Caco-2 (cell line): Measurements from ENCODE around the gene JARID2. TPM values are rescaled to one million over a fixed set of nuclear protein-coding genes. Genes with fewer than 3 reads are reported as not detected.

ENCODE experiments used
- BruUV-seq: library from RNA; stranded (reverse); fragments of 400-500 nt; replicated peaks from 2 replicates; lab custom pipeline; 2021; lab: Mats Ljungman, UMichigan
- CTCF ChIA-PET: fragments of 300-600 bp; sonication (Branson Sonifier 250); formaldehyde crosslinking; loops from one replicate; lab custom pipeline; 2022; ENCODE audit warnings: antibody characterized with exemption; lab: Charles Lee
- POLR2A ChIA-PET: fragments of 300-600 bp; sonication (Branson Sonifier 250); formaldehyde crosslinking; loops from one replicate; lab custom pipeline; 2022; ENCODE audit warnings: antibody characterized with exemption; lab: Charles Lee
- DNase-seq, 2 experiments: peaks; one replicate each; pipeline versions ENCODE4 v3.0.0 to v3.0.0-alpha.2; 2020 to 2022
- H3K27me3 ChIP-seq: replicated peaks from 2 replicates; pipeline ENCODE4 v1.6.0; 2011; ENCODE audit warnings: low read length; ENCODE audit not compliant: control insufficient read depth, insufficient read depth
- H3K36me3 ChIP-seq: 2 replicates; pipeline ENCODE4 v1.5.1; 2011; ENCODE audit warnings: low read length; ENCODE audit not compliant: control insufficient read depth, insufficient read depth
- H3K4me1 ChIP-seq: fragments of 250-450 bp; sonication (Bioruptor Pico); 2 replicates; pipeline ENCODE4 v1.5.1; 2020; ENCODE audit warnings: mild to moderate bottlenecking
- H3K4me3 ChIP-seq: 2 replicates; pipeline ENCODE4 v1.5.1; 2011; ENCODE audit warnings: low read depth, mild to moderate bottlenecking, control low read depth, low read length
- H3K9me3 ChIP-seq: fragments of 250-450 bp; sonication (Bioruptor Pico); 2 replicates; pipeline ENCODE4 v1.5.1; 2020; ENCODE audit warnings: mild to moderate bottlenecking, moderate library complexity
- H3K27ac Mint-ChIP-seq: one replicate; pipeline ENCODE4 v1.8.0; 2022; ENCODE audit warnings: mixed read lengths; ENCODE audit not compliant: unreplicated experiment
- H3K27me3 Mint-ChIP-seq: one replicate; pipeline ENCODE4 v1.8.0; 2022; ENCODE audit warnings: mixed read lengths; ENCODE audit not compliant: insufficient read depth, unreplicated experiment
- H3K36me3 Mint-ChIP-seq: one replicate; pipeline ENCODE4 v1.8.0; 2022; ENCODE audit warnings: mild to moderate bottlenecking, mixed read lengths; ENCODE audit not compliant: insufficient read depth, unreplicated experiment
- H3K4me1 Mint-ChIP-seq: one replicate; pipeline ENCODE4 v1.8.0; 2022; ENCODE audit warnings: low read depth, mixed read lengths; ENCODE audit not compliant: unreplicated experiment
- H3K4me3 Mint-ChIP-seq: one replicate; pipeline ENCODE4 v1.8.0; 2022; ENCODE audit warnings: mild to moderate bottlenecking, moderate library complexity, mixed read lengths; ENCODE audit not compliant: unreplicated experiment
- H3K9me3 Mint-ChIP-seq: one replicate; pipeline ENCODE4 v1.8.0; 2022; ENCODE audit warnings: mixed read lengths; ENCODE audit not compliant: unreplicated experiment
- intact Hi-C: fragments of 100-400 bp; cut with micrococcal nuclease; formaldehyde crosslinking; loops from one replicate; pipeline ENCODE4 v1.10.0; 2022; ENCODE audit not compliant: unreplicated experiment
- total RNA-seq: library from RNA; stranded (reverse); gene quantifications from 2 replicates; pipeline ENCODE4 v1.2.3, GENCODE V29; 2022
- TF ChIP-seq, protein P1 (sequence below), 2 experiments: fragments of 200-600 bp in 1 of 2; IDR thresholded peaks; 1 replicate in 1 of 2; 2 replicates in 1 of 2; pipeline versions ENCODE4 v1.5.1 to v1.8.0; 2011 to 2022; ENCODE audit warnings: antibody characterized with exemption in 1 of 2, control low read depth in 1 of 2, inconsistent platforms in 1 of 2, low read depth in 1 of 2, low read length in 1 of 2, mild to moderate bottlenecking in 1 of 2, moderate library complexity in 1 of 2; ENCODE audit not compliant: insufficient read depth in 1 of 2, severe bottlenecking in 1 of 2, unreplicated experiment in 1 of 2

The JARID2 gene
- total RNA-seq, 1 experiment from 2014 or later, result 18.3 TPM

DNA sequence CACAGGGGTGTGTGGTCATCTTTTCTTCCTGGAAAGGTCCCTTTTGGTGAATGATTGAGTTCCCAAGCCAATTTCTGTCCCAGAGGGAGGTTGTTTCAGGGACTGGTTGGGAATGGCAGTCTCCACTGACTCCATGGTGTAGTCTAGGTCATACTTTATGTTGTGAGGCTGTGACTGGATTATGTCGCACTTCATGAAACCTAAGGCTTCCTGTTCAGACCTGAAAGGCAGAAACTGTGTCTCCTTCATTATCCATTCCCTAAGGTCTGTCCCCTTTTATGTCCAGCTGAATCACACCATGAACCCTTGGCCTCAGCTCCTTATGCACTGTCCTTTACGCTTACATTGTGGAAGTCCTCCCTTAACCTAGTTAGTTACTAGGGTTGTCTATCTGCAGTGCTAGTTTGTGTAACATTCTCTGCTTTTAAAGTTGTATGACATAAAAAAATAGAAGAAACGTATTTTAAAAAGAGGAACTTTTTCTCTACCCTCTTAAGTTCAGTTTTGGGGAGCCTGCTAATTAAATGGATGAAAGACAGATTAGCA, 191.3 kb downstream of the JARID2 start:
- POLR2A ChIA-PET, result no interaction called here
- CTCF ChIA-PET, result interaction anchor here (0.6 kb wide), 1 partner anchor 24 kb away, joined by 3 read pairs; no protein-coding TSS in a partner anchor
- no peak overlapping the region for H3K27ac Mint-ChIP-seq

DNA sequence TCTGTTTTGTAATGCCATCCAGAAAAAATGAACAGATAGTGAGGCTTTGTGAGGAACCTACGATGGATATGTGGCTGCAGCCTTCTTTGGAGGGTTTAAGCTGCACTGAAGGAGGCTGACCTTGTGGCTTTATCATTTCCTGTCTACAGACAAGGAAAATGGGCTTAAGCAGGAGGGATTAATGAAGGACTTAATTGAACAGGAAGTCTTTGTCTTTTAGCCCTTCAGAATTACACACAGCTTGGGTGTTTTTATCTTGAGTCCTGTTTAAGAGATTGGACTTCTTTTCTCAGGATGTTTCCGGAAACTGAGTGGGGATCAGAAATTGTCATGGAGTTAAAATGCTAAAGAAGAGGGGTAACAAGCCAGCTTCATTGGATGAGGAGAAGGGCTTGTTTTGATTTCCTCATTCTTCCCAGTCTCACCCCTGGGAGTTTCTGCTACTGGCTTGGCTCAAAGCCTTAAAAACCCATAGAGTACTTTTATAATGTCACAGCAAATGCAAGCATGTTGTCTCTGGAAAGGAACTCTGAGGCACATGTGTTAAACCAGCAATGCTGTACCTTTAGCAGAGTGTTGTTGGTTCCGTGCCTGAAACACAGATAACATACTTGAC, 193.6 kb downstream of the JARID2 start:
- Mint-ChIP-seq H3K9me3 (no peaks in the 10 kb centered on the region), H3K36me3 (peaks cover 16% of the 10 kb centered on the region), H3K27ac (no peak overlapping the region), H3K4me3 (no peak overlapping the region), H3K27me3 (no peaks in the 10 kb centered on the region), H3K4me1 (peaks cover 33% of the 10 kb centered on the region)
- BruUV-seq, result no TSS peak
- TF ChIP-seq, protein P1, sequence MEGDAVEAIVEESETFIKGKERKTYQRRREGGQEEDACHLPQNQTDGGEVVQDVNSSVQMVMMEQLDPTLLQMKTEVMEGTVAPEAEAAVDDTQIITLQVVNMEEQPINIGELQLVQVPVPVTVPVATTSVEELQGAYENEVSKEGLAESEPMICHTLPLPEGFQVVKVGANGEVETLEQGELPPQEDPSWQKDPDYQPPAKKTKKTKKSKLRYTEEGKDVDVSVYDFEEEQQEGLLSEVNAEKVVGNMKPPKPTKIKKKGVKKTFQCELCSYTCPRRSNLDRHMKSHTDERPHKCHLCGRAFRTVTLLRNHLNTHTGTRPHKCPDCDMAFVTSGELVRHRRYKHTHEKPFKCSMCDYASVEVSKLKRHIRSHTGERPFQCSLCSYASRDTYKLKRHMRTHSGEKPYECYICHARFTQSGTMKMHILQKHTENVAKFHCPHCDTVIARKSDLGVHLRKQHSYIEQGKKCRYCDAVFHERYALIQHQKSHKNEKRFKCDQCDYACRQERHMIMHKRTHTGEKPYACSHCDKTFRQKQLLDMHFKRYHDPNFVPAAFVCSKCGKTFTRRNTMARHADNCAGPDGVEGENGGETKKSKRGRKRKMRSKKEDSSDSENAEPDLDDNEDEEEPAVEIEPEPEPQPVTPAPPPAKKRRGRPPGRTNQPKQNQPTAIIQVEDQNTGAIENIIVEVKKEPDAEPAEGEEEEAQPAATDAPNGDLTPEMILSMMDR (IDR thresholded peaks at IDR 0.05; ENCODE audit: insufficient read depth in 1 of 2, low read depth in 1 of 2, low read length in 1 of 2, severe bottlenecking in 1 of 2, unreplicated experiment in 1 of 2), result no peak
- H3K4me1 ChIP-seq, result peaks cover 10% of the 10 kb centered on the region
- ChIA-PET CTCF (no interaction called here), POLR2A (no interaction called here)
- no peaks in the 10 kb centered on the region for H3K27me3 ChIP-seq
- H3K4me3 ChIP-seq, result no peak overlapping the region
- H3K9me3 ChIP-seq, result peaks cover 5% of the 10 kb centered on the region
- DNase-seq, result no peak
- intact Hi-C loops, result loop anchor here (2.0 to 10.0 kb wide), 2 partner anchors 31 to 195 kb away; partner anchors contain the start of gene JARID2
- no peaks in the 10 kb centered on the region; the same call in 1 of the 2 replicates for H3K36me3 ChIP-seq

More for the DNA sequence above, 191.3 kb downstream of the JARID2 start:
- no peak overlapping the region for H3K4me3 ChIP-seq
- intact Hi-C loops, result no loop called here
- Mint-ChIP-seq H3K9me3 (no peaks in the 10 kb centered on the region), H3K4me3 (no peak overlapping the region), H3K4me1 (peaks cover 35% of the 10 kb centered on the region), H3K27me3 (no peaks in the 10 kb centered on the region), H3K36me3 (peaks cover 20% of the 10 kb centered on the region)
- no peaks in the 10 kb centered on the region for H3K27me3 ChIP-seq
- TF ChIP-seq, protein P1 (IDR thresholded peaks at IDR 0.05; ENCODE audit: insufficient read depth in 1 of 2, low read depth in 1 of 2, low read length in 1 of 2, severe bottlenecking in 1 of 2, unreplicated experiment in 1 of 2), result no peak
- no peak for DNase-seq
- H3K9me3 ChIP-seq, result peaks cover 6% of the 10 kb centered on the region
- peaks cover 21% of the 10 kb centered on the region for H3K4me1 ChIP-seq
- no TSS peak for BruUV-seq
- H3K36me3 ChIP-seq, result no peaks in the 10 kb centered on the region; the same call in none of the 2 replicates

DNA sequence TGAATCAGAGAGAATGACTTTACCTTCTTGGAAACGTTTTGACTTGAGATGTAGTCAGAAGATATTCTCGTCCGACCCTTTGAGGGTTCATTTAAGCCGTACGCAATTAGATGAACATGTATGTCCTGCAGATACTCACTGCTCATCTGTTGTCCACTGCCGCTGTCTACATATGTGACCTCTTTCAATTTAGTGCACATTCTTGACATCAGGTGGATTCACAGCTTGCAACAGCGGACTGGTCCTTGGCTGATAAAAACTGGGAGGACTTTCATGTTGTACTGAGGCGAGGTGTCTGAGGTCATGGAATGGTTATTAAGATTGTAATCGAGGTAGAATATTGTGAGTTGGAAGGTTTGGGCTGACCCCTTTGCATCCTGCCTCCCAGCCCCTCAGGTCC, 194.2 kb downstream of the JARID2 start:
- intact Hi-C loops, result loop anchor here (2.0 to 10.0 kb wide), 2 partner anchors 31 to 195 kb away; partner anchors contain the start of gene JARID2
- Mint-ChIP-seq H3K27ac (no peak overlapping the region), H3K9me3 (no peaks in the 10 kb centered on the region), H3K27me3 (no peaks in the 10 kb centered on the region), H3K4me3 (no peak overlapping the region), H3K36me3 (peaks cover 12% of the 10 kb centered on the region), H3K4me1 (peaks cover 29% of the 10 kb centered on the region)
- TF ChIP-seq, protein P1 (IDR thresholded peaks at IDR 0.05; ENCODE audit: insufficient read depth in 1 of 2, low read depth in 1 of 2, low read length in 1 of 2, severe bottlenecking in 1 of 2, unreplicated experiment in 1 of 2), result no peak
- BruUV-seq, result no TSS peak
- no peak for DNase-seq
- Histone ChIP-seq H3K9me3 (peaks cover under 1% of the 10 kb centered on the region; the same call in 1 of the 2 replicates), H3K36me3 (no peaks in the 10 kb centered on the region; the same call in 1 of the 2 replicates), H3K27me3 (no peaks in the 10 kb centered on the region), H3K4me1 (peaks cover 6% of the 10 kb centered on the region), H3K4me3 (no peak overlapping the region)
- POLR2A ChIA-PET, result no interaction called here
- CTCF ChIA-PET, result no interaction called here
